Endothelial cell of umbilical vein (primary cell): Measurements from ENCODE around the gene ZP3. TPM values are rescaled to one million over a fixed set of nuclear protein-coding genes. Genes with fewer than 3 reads are reported as not detected.
"Not testable (repeated sequence)": the region's sequence is repeated elsewhere in the genome, so short reads cannot be mapped to it uniquely, and the experiment has no call there.

ENCODE experiments used
- BruUV-seq: library from RNA; stranded (reverse); fragments of 400-500 nt; replicated peaks from 2 replicates; lab custom pipeline; 2021; lab: Mats Ljungman, UMichigan
- CTCF ChIA-PET: fragments of 300-600, 350-600 bp; sonication (Branson Sonifier 250); formaldehyde crosslinking; loops from one replicate; lab custom pipeline; 2021; ENCODE audit warnings: antibody characterized with exemption, inconsistent platforms; lab: Charles Lee
- POLR2A ChIA-PET: fragments of 300-600, 350-600 bp; sonication (Branson Sonifier 250); formaldehyde crosslinking; loops from one replicate; lab custom pipeline; 2021; ENCODE audit warnings: antibody characterized with exemption, inconsistent platforms; lab: Charles Lee
- DNase-seq: peaks from one replicate; pipeline ENCODE4 v3.0.0-alpha.2; 2011; ENCODE audit warnings: low read depth, low spot score
- FAIRE-seq: peaks from 2 replicates; lab custom pipeline; 2011; peaks lifted over from hg19 to GRCh38; lab: Jason Lieb, UNC
- H2AFZ ChIP-seq: 2 replicates; pipeline ENCODE4 v1.6.0; 2012; ENCODE audit warnings: low read depth, low read length, control low read depth, inconsistent platforms
- H3K27ac ChIP-seq: 2 replicates; pipeline ENCODE4 v1.5.1; 2011; ENCODE audit warnings: low read depth, mild to moderate bottlenecking, control low read depth, low read length, moderate library complexity; ENCODE audit not compliant: insufficient read depth
- H3K27me3 ChIP-seq, 2 experiments: 2 replicates each; pipeline versions ENCODE4 v1.6.0 to v1.6.1; 2011; ENCODE audit warnings: low read length in 2 of 2, mixed read lengths in 1 of 2; ENCODE audit not compliant: control insufficient read depth in 2 of 2, insufficient read depth in 2 of 2
- H3K36me3 ChIP-seq, 2 experiments: 2 replicates in 1 of 2; 3 replicates in 1 of 2; pipeline ENCODE4 v1.5.1; 2011; ENCODE audit warnings: low read length in 2 of 2, mild to moderate bottlenecking in 1 of 2, moderate library complexity in 1 of 2; ENCODE audit not compliant: control insufficient read depth in 2 of 2, insufficient read depth in 2 of 2; ENCODE audit errors: extremely low read depth in 1 of 2
- H3K4me1 ChIP-seq: 3 replicates; pipeline ENCODE4 v1.5.1; 2011; ENCODE audit warnings: mild to moderate bottlenecking, low read length; ENCODE audit not compliant: control insufficient read depth, insufficient read depth; ENCODE audit errors: extremely low read depth
- H3K4me2 ChIP-seq: 2 replicates; pipeline ENCODE4 v1.6.1; 2011; ENCODE audit warnings: low read length, control low read depth, mixed read lengths; ENCODE audit not compliant: insufficient read depth
- H3K4me3 ChIP-seq, 3 experiments: fragments of 200-600 bp in 1 of 3; sonication (generic), shearing (Covaris generic) in 1 of 3; replicated peaks in 1 of 3; 2 replicates each; pipeline ENCODE4 v1.5.1; 2011 to 2016; ENCODE audit warnings: control low read depth in 3 of 3, low read length in 3 of 3, mild to moderate bottlenecking in 2 of 3, inconsistent platforms in 1 of 3, low read depth in 1 of 3, moderate library complexity in 1 of 3; ENCODE audit not compliant: insufficient read depth in 1 of 3
- H3K79me2 ChIP-seq: 2 replicates; pipeline ENCODE4 v1.6.0; 2012; ENCODE audit warnings: low read length, inconsistent platforms; ENCODE audit not compliant: control insufficient read depth, insufficient read depth
- H3K9ac ChIP-seq: replicated peaks from 2 replicates; pipeline ENCODE3; 2011; ENCODE audit warnings: low read length, control low read depth; ENCODE audit not compliant: insufficient read depth; ENCODE audit errors: extremely low read depth
- H3K9me1 ChIP-seq: replicated peaks from 3 replicates; pipeline ENCODE4 v1.6.0; 2011; ENCODE audit warnings: mild to moderate bottlenecking, low read length; ENCODE audit not compliant: control insufficient read depth, insufficient read depth; ENCODE audit errors: extremely low read depth
- H3K9me3 ChIP-seq: replicated peaks from 2 replicates; pipeline ENCODE4 v1.5.1; 2012; ENCODE audit warnings: low read length, inconsistent platforms; ENCODE audit not compliant: control insufficient read depth, insufficient read depth
- H4K20me1 ChIP-seq: replicated peaks from 2 replicates; pipeline ENCODE3; 2011; ENCODE audit warnings: mild to moderate bottlenecking, low read length; ENCODE audit not compliant: control insufficient read depth, insufficient read depth; ENCODE audit errors: extremely low read depth
- CTCF ChIP-seq, 2 donors: IDR thresholded peaks; 1 replicate in 1 of 2; 2 replicates in 1 of 2; pipeline ENCODE4 v1.5.1; 2011; ENCODE audit warnings: low read length in 2 of 2, mild to moderate bottlenecking in 2 of 2, moderate library complexity in 2 of 2, control low read depth in 1 of 2, inconsistent platforms in 1 of 2, low read depth in 1 of 2; ENCODE audit not compliant: insufficient read depth in 1 of 2; ENCODE audit errors: extremely low read depth in 1 of 2
- FOS ChIP-seq: IDR thresholded peaks from 2 replicates; pipeline ENCODE4 v1.6.1; 2011; ENCODE audit warnings: mild to moderate bottlenecking, low read length, moderate library complexity, borderline replicate concordance; ENCODE audit not compliant: insufficient read depth
- GATA2 ChIP-seq: IDR thresholded peaks from 2 replicates; pipeline ENCODE4 v1.7.0; 2011; ENCODE audit warnings: low read depth, mild to moderate bottlenecking, moderate library complexity, mixed read lengths, low read length; ENCODE audit not compliant: insufficient read length, insufficient read depth
- JUN ChIP-seq: IDR thresholded peaks from 2 replicates; pipeline ENCODE4 v1.6.1; 2011; ENCODE audit warnings: borderline replicate concordance, low read depth; ENCODE audit not compliant: insufficient read length, insufficient read depth
- MAX ChIP-seq: IDR thresholded peaks from 2 replicates; pipeline ENCODE4 v1.6.1; 2011; ENCODE audit not compliant: insufficient read depth, insufficient read length
- MYC ChIP-seq: IDR thresholded peaks from one replicate; pipeline ENCODE4 v1.6.1; 2011; ENCODE audit warnings: mild to moderate bottlenecking, low read depth, low read length
- POLR2A ChIP-seq: IDR thresholded peaks from 2 replicates; pipeline ENCODE4 v1.6.1; 2012; ENCODE audit warnings: low read depth, mild to moderate bottlenecking, control low read depth, low read length
- POLR2AphosphoS5 ChIP-seq: IDR thresholded peaks from 2 replicates; pipeline ENCODE4 v1.6.1; 2012; ENCODE audit warnings: low read depth, mild to moderate bottlenecking, control low read depth, low read length, moderate library complexity; ENCODE audit not compliant: insufficient read depth
- dilution Hi-C: fragments of 300-500 bp; cut with MboI; formaldehyde crosslinking; loops from one replicate; pipeline ENCODE4 v1.15.0; 2019; ENCODE audit warnings: low sequenced_read_pairs; ENCODE audit not compliant: extremely low pct_ligation_motif_present
- intact Hi-C: fragments of 100-400 bp; cut with micrococcal nuclease; formaldehyde crosslinking; loops from one replicate; pipeline ENCODE4 v1.10.0; 2022
- polyA plus RNA-seq, 4 experiments: library from polyadenylated mRNA; depleted of rRNA in 3 of 4; stranded (reverse) in 3 of 4; unstranded in 1 of 4; fragments of >200 nt; gene quantifications; 2 replicates each; pipeline versions ENCODE4 v1.2.1 to v1.2.3, GENCODE V29; 2011 to 2012; ENCODE audit warnings: missing spikeins in 1 of 4
- total RNA-seq: library from RNA; stranded (reverse); gene quantifications from 2 replicates; pipeline ENCODE4 v1.2.3, GENCODE V29; 2021

The ZP3 gene
- total and polyA plus RNA-seq, 2 donors (not counting 3 experiments of a cell fraction or from before 2014, with no cell fraction given), result 3.0 to 4.0 TPM

GRCh38 chr7:76425156-76425555, 406 bp downstream of the ZP3 start:
- ChIA-PET CTCF (no interaction called here), POLR2A (no interaction called here)
- Histone ChIP-seq H3K4me2 (no peak overlapping the region), H2AFZ (no peak overlapping the region), H3K4me3 (no peak overlapping the region), H3K27me3 (peaks cover 0 to under 1% of the 10 kb centered on the region in 2 experiments), H3K27ac (no peak overlapping the region), H3K9ac (no peak overlapping the region), H3K9me1 (no peaks in the 10 kb centered on the region), H3K79me2 (no peaks in the 10 kb centered on the region), H3K4me1 (peaks cover 9% of the 10 kb centered on the region), H3K9me3 (no peaks in the 10 kb centered on the region), H3K36me3 (no peaks in the 10 kb centered on the region), H4K20me1 (no peaks in the 10 kb centered on the region)
- no peak for FAIRE-seq
- dilution Hi-C loops (no loop called here), intact Hi-C loops (no loop called here)
- no TSS peak for BruUV-seq
- no peak for DNase-seq
- TF ChIP-seq JUN (no peak), POLR2AphosphoS5 (no peak), POLR2A (no peak), MYC (no peak), MAX (no peak), FOS (no peak), GATA2 (no peak), CTCF (IDR thresholded peaks at IDR 0.05; ENCODE audit: extremely low read depth in 1 of 2, insufficient read depth in 1 of 2, low read depth in 1 of 2, low read length in 2 of 2) (no peak)

GRCh38 chr7:76425558-76425957, 808 bp downstream of the ZP3 start:
- BruUV-seq, H3K36me3 ChIP-seq, H3K9ac ChIP-seq, H3K4me1 ChIP-seq, H3K27ac ChIP-seq, FAIRE-seq, H2AFZ ChIP-seq, dilution Hi-C loops, POLR2A ChIA-PET, H3K79me2 ChIP-seq, H3K27me3 ChIP-seq, intact Hi-C loops, H4K20me1 ChIP-seq, DNase-seq, CTCF ChIA-PET, H3K4me3 ChIP-seq, H3K9me1 ChIP-seq, H3K9me3 ChIP-seq, H3K4me2 ChIP-seq: not testable (repeated sequence)
